H9 (cell line): Measurements from ENCODE around the gene P2RY8. TPM values are rescaled to one million over a fixed set of nuclear protein-coding genes. Genes with fewer than 3 reads are reported as not detected.

Experiments used
- DNase-seq: peaks from one replicate; pipeline ENCODE4 v3.0.0-alpha.2; 2017
- H2AFZ ChIP-seq: one replicate; pipeline ENCODE4 v1.6.1; 2013; ENCODE audit warnings: mild to moderate bottlenecking, low read length, control low read depth, moderate library complexity
- H2AK5ac ChIP-seq: 2 replicates; pipeline ENCODE4 v1.6.1; 2013; ENCODE audit warnings: low read length, control low read depth, mixed read lengths; ENCODE audit not compliant: insufficient read length
- H2BK120ac ChIP-seq: one replicate; pipeline ENCODE4 v1.6.1; 2013; ENCODE audit warnings: low read depth, mild to moderate bottlenecking, low read length, control low read depth, inconsistent platforms; ENCODE audit not compliant: poor library complexity, severe bottlenecking
- H2BK12ac ChIP-seq: 2 replicates; pipeline ENCODE4 v1.6.1; 2013; ENCODE audit warnings: low read length, control low read depth, mixed read lengths, low read depth; ENCODE audit not compliant: insufficient read length
- H2BK15ac ChIP-seq: 2 replicates; pipeline ENCODE4 v1.6.1; 2013; ENCODE audit warnings: low read depth, low read length, control low read depth
- H2BK20ac ChIP-seq: one replicate; pipeline ENCODE4 v1.6.1; 2013; ENCODE audit warnings: low read depth, mild to moderate bottlenecking, low read length, control low read depth, inconsistent platforms; ENCODE audit not compliant: poor library complexity, severe bottlenecking
- H2BK5ac ChIP-seq: 2 replicates; pipeline ENCODE4 v1.6.1; 2013; ENCODE audit warnings: low read length, control low read depth, mixed read lengths; ENCODE audit not compliant: insufficient read length
- H3K14ac ChIP-seq: 2 replicates; pipeline ENCODE4 v1.6.1; 2013; ENCODE audit warnings: low read length, control low read depth; ENCODE audit not compliant: insufficient read depth
- H3K18ac ChIP-seq: 2 replicates; pipeline ENCODE4 v1.6.1; 2013; ENCODE audit warnings: low read depth, mild to moderate bottlenecking, mixed read lengths, low read length, control low read depth; ENCODE audit not compliant: insufficient read length
- H3K23ac ChIP-seq: 2 replicates; pipeline ENCODE4 v1.6.1; 2013; ENCODE audit warnings: low read length, control low read depth, mixed read lengths, low read depth; ENCODE audit not compliant: insufficient read length
- H3K23me2 ChIP-seq: 2 replicates; pipeline ENCODE4 v1.6.1; 2013; ENCODE audit warnings: low read depth, mild to moderate bottlenecking, mixed read lengths, low read length, control low read depth; ENCODE audit not compliant: insufficient read length, poor library complexity, severe bottlenecking
- H3K27ac ChIP-seq: 2 replicates; pipeline ENCODE4 v1.5.1; 2013; ENCODE audit warnings: low read length, control low read depth, mixed read lengths, low read depth; ENCODE audit not compliant: insufficient read length
- H3K27me3 ChIP-seq: 2 replicates; pipeline ENCODE4 v1.6.1; 2013; ENCODE audit warnings: low read length, control low read depth, inconsistent platforms; ENCODE audit not compliant: insufficient read depth
- H3K4ac ChIP-seq: 2 replicates; pipeline ENCODE4 v1.6.1; 2013; ENCODE audit warnings: low read depth, mild to moderate bottlenecking, control low read depth, inconsistent platforms, low read length, moderate library complexity
- H3K4me1 ChIP-seq: 2 replicates; pipeline ENCODE4 v1.6.1; 2013; ENCODE audit warnings: low read length, control low read depth, inconsistent platforms; ENCODE audit not compliant: insufficient read depth
- H3K4me2 ChIP-seq: 2 replicates; pipeline ENCODE4 v1.6.1; 2013; ENCODE audit warnings: low read length, control low read depth, mixed read lengths; ENCODE audit not compliant: insufficient read length, insufficient read depth
- H3K56ac ChIP-seq: 2 replicates; pipeline ENCODE4 v1.6.1; 2013; ENCODE audit warnings: low read depth, mild to moderate bottlenecking, mixed read lengths, low read length, control low read depth; ENCODE audit not compliant: insufficient read length
- H3K79me1 ChIP-seq: 2 replicates; pipeline ENCODE4 v1.6.1; 2013; ENCODE audit warnings: low read depth, mild to moderate bottlenecking, moderate library complexity, low read length, control low read depth, inconsistent platforms; ENCODE audit not compliant: insufficient read depth, poor library complexity, severe bottlenecking
- H3K79me2 ChIP-seq: 2 replicates; pipeline ENCODE4 v1.6.1; 2013; ENCODE audit warnings: low read length, control low read depth, inconsistent platforms; ENCODE audit not compliant: insufficient read depth
- H3K9ac ChIP-seq: 2 replicates; pipeline ENCODE4 v1.6.1; 2013; ENCODE audit warnings: low read length, control low read depth, mixed read lengths; ENCODE audit not compliant: insufficient read length; ENCODE audit errors: extremely low read depth
- H3K9me3 ChIP-seq: one replicate; pipeline ENCODE4 v1.6.1; 2013; ENCODE audit warnings: low read depth, low read length, inconsistent platforms; ENCODE audit not compliant: control insufficient read depth
- H3T11ph ChIP-seq: one replicate; pipeline ENCODE4 v1.6.1; 2013; ENCODE audit warnings: mild to moderate bottlenecking, low read length, control low read depth, inconsistent platforms
- H4K20me1 ChIP-seq: one replicate; pipeline ENCODE4 v1.6.1; 2013; ENCODE audit not compliant: control insufficient read depth, insufficient read length, insufficient read depth
- H4K5ac ChIP-seq: 2 replicates; pipeline ENCODE4 v1.6.1; 2013; ENCODE audit warnings: low read depth, mild to moderate bottlenecking, mixed read lengths, low read length, control low read depth; ENCODE audit not compliant: insufficient read length
- H4K8ac ChIP-seq: replicated peaks from 2 replicates; pipeline ENCODE4 v1.6.1; 2013; ENCODE audit warnings: low read length, control low read depth, mixed read lengths, low read depth; ENCODE audit not compliant: insufficient read length
- H4K91ac ChIP-seq: 2 replicates; pipeline ENCODE4 v1.6.1; 2013; ENCODE audit warnings: low read depth, mild to moderate bottlenecking, moderate library complexity, mixed read lengths, low read length, control low read depth; ENCODE audit not compliant: insufficient read length
- H3K27ac Mint-ChIP-seq, 3 experiments: 2 replicates in 2 of 3; 3 replicates in 1 of 3; pipeline ENCODE4 v1.8.0; 2020 to 2021; ENCODE audit warnings: mixed read lengths in 3 of 3, mild to moderate bottlenecking in 1 of 3, moderate library complexity in 1 of 3
- H3K27me3 Mint-ChIP-seq: 2 replicates; pipeline ENCODE4 v1.8.0; 2021; ENCODE audit warnings: low read depth, mild to moderate bottlenecking, moderate library complexity, mixed read lengths
- H3K36me3 Mint-ChIP-seq, 3 experiments: 2 replicates in 2 of 3; 3 replicates in 1 of 3; pipeline ENCODE4 v1.8.0; 2020 to 2021; ENCODE audit warnings: low read depth in 3 of 3, mixed read lengths in 3 of 3; ENCODE audit not compliant: insufficient read depth in 1 of 3
- H3K4me1 Mint-ChIP-seq, 2 experiments: 2 replicates each; pipeline ENCODE4 v1.8.0; 2020; ENCODE audit warnings: mixed read lengths in 2 of 2
- H3K4me3 Mint-ChIP-seq, 2 experiments: 2 replicates in 1 of 2; 3 replicates in 1 of 2; pipeline ENCODE4 v1.8.0; 2020 to 2021; ENCODE audit warnings: mild to moderate bottlenecking in 2 of 2, mixed read lengths in 2 of 2, moderate library complexity in 1 of 2
- H3K9me3 Mint-ChIP-seq, 2 experiments: 2 replicates in 1 of 2; 3 replicates in 1 of 2; pipeline ENCODE4 v1.8.0; 2020; ENCODE audit warnings: mild to moderate bottlenecking in 2 of 2, mixed read lengths in 2 of 2, moderate library complexity in 1 of 2
- WGBS: extraction: QIAGEN DNeasy Blood & Tissue Kit; methylation state at CpG from one replicate; pipeline ENCODE4 v1.1.7; 2013; ENCODE audit warnings: missing lambda C conversion rate, low lambda C conversion rate, mixed read lengths; ENCODE audit not compliant: insufficient read length; ENCODE audit errors: extremely low coverage; 5-methylcytosine and 5-hydroxymethylcytosine counted together
- total RNA-seq: library from RNA; stranded (reverse); gene quantifications from 2 replicates; pipeline ENCODE4 v1.2.1, GENCODE V29; 2021
- TF ChIP-seq, protein P1 (sequence below): fragments of 200-600 bp; sonication (generic); conservative IDR thresholded peaks from 3 replicates; pipeline ENCODE4 v1.8.0; 2021; ENCODE audit warnings: antibody characterized with exemption, mild to moderate bottlenecking

The P2RY8 gene
- total RNA-seq, 1 experiment from 2014 or later = not detected

DNA sequence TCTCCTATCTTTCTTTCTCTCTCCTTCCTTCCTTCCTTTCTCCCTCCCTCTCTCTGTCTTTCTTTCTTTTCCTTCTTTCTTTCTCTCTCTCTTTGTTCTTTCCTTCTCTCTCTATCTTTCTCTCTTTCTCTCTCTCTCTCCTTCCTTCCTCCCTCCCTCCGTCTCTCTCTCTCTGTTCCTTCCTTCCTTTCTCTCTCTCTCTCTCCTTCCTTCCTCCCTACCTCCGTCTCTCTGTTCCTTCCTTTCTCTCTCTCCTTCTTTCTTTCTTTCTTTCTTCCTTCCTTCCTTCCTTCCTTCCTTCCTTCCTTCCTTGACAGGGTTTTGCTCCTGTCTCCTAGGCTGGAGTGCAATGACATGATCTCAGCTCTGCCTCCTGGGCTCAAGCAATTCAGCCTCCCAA, 24.2 kb upstream of the P2RY8 start:
- H3K4me3 Mint-ChIP-seq = no peak overlapping the region
- peaks cover 2 to 3% of the 10 kb centered on the region in 2 experiments; a peak in 2 of 4 replicates for H3K4me1 Mint-ChIP-seq
- H2AK5ac ChIP-seq = no peak overlapping the region
- H3K79me1 ChIP-seq = no peaks in the 10 kb centered on the region
- no peak overlapping the region for H3K27ac Mint-ChIP-seq
- TF ChIP-seq, protein P1, sequence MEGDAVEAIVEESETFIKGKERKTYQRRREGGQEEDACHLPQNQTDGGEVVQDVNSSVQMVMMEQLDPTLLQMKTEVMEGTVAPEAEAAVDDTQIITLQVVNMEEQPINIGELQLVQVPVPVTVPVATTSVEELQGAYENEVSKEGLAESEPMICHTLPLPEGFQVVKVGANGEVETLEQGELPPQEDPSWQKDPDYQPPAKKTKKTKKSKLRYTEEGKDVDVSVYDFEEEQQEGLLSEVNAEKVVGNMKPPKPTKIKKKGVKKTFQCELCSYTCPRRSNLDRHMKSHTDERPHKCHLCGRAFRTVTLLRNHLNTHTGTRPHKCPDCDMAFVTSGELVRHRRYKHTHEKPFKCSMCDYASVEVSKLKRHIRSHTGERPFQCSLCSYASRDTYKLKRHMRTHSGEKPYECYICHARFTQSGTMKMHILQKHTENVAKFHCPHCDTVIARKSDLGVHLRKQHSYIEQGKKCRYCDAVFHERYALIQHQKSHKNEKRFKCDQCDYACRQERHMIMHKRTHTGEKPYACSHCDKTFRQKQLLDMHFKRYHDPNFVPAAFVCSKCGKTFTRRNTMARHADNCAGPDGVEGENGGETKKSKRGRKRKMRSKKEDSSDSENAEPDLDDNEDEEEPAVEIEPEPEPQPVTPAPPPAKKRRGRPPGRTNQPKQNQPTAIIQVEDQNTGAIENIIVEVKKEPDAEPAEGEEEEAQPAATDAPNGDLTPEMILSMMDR = no peak
- H2BK15ac ChIP-seq = no peak overlapping the region
- no peak overlapping the region for H3K18ac ChIP-seq
- no peak overlapping the region for H4K5ac ChIP-seq
- H3K23me2 ChIP-seq = no peaks in the 10 kb centered on the region
- H3K9me3 Mint-ChIP-seq = peaks cover 0 to 4% of the 10 kb centered on the region in 2 experiments; a peak in 3 of 5 replicates
- no peaks in the 10 kb centered on the region for H3K9me3 ChIP-seq
- H3T11ph ChIP-seq = no peak overlapping the region
- H2AFZ ChIP-seq = no peak overlapping the region
- H3K36me3 Mint-ChIP-seq = no peaks in the 10 kb centered on the region
- no peak for DNase-seq
- no peak overlapping the region for H2BK12ac ChIP-seq
- H2BK20ac ChIP-seq = no peak overlapping the region
- no peak overlapping the region for H3K14ac ChIP-seq
- H3K79me2 ChIP-seq = no peaks in the 10 kb centered on the region
- H3K9ac ChIP-seq = no peak overlapping the region
- no CpG with 5 or more reads among the region's 2 CpGs for WGBS
- H3K27me3 Mint-ChIP-seq = peaks cover 3% of the 10 kb centered on the region
- no peak overlapping the region for H3K56ac ChIP-seq
- no peaks in the 10 kb centered on the region for H3K27me3 ChIP-seq
- no peak overlapping the region for H4K8ac ChIP-seq
- H3K27ac ChIP-seq = no peak overlapping the region
- no peaks in the 10 kb centered on the region for H4K20me1 ChIP-seq
- H3K4me2 ChIP-seq = no peak overlapping the region
- no peak overlapping the region for H3K4ac ChIP-seq
- H4K91ac ChIP-seq = no peak overlapping the region
- H3K23ac ChIP-seq = no peak overlapping the region
- H3K4me1 ChIP-seq = no peaks in the 10 kb centered on the region
- H2BK120ac ChIP-seq = no peak overlapping the region
- H2BK5ac ChIP-seq = no peak overlapping the region
